AG04450 (cell line): ENCODE measurements around the gene TASP1. TPM values are rescaled to one million over a fixed set of nuclear protein-coding genes. Genes with fewer than 3 reads are reported as not detected.
"Not testable (repeated sequence)": the region's sequence is repeated elsewhere in the genome, so short reads cannot be mapped to it uniquely, and the experiment has no call there.

Source experiments
- CTCF ChIA-PET: fragments of 300-600, 350-600 bp; formaldehyde crosslinking; extraction: SDS; loops from one replicate; lab custom pipeline; 2022; ENCODE audit warnings: antibody characterized with exemption, inconsistent platforms; lab: Charles Lee
- POLR2A ChIA-PET: fragments of 350-600 bp; formaldehyde crosslinking; extraction: SDS; loops from one replicate; lab custom pipeline; 2021; ENCODE audit warnings: antibody characterized with exemption, inconsistent platforms; lab: Yijun Ruan, JAX
- DNase-seq: peaks from one replicate; pipeline ENCODE4 v3.0.0-alpha.2; 2011; ENCODE audit warnings: low read depth, low spot score
- H3K27ac ChIP-seq: one replicate; pipeline ENCODE4 v1.5.1; 2012; ENCODE audit warnings: low read depth, low read length, control low read depth
- H3K27me3 ChIP-seq: one replicate; pipeline ENCODE4 v1.6.0; 2012; ENCODE audit warnings: low read length; ENCODE audit not compliant: control insufficient read depth, insufficient read depth
- H3K4me3 ChIP-seq: 2 replicates; pipeline ENCODE4 v1.5.1; 2011; ENCODE audit warnings: mild to moderate bottlenecking, low read depth, low read length, control low read depth
- H3K9me3 ChIP-seq: 2 replicates; pipeline ENCODE4 v1.5.1; 2012; ENCODE audit warnings: low read length; ENCODE audit not compliant: control insufficient read depth, insufficient read depth
- CTCF ChIP-seq: IDR thresholded peaks from 2 replicates; pipeline ENCODE4 v1.5.1; 2011; ENCODE audit warnings: low read depth, low read length, control low read depth, inconsistent platforms
- polyA plus RNA-seq: library from polyadenylated mRNA; depleted of rRNA; stranded (reverse); fragments of >200 nt; gene quantifications from 2 replicates; pipeline ENCODE4 v1.2.3, GENCODE V29; 2011

The TASP1 gene
- polyA plus RNA-seq, 1 experiment, result 6.0 TPM

DNA sequence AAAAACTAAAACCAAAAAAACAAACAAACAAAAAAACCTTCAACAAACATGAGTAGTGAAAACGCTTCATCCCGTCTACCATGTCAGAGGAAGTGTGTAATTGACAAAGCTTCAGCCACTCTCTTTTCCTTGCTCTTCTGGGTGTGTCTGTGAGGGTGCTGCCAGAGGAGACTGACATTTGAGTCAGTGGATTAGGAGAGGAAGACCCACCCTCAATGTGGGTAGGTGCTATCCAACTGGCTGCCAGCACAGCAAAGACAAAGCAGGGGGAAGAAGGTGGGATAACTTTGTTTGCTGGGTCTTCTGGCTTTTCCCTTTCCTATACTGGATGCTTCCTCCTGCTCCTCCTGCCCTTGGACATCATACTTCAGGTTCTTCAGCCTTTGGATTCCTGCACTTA lies 145.6 kb downstream of the TASP1 start:
- ChIA-PET CTCF (interaction anchor here (2.3 kb wide), 1 partner anchor 53 kb away, joined by 14 read pairs; no protein-coding TSS in a partner anchor), POLR2A (no interaction called here)
- Histone ChIP-seq H3K27me3 (no peaks in the 10 kb centered on the region), H3K4me3 (no peak overlapping the region), H3K27ac (no peak overlapping the region), H3K9me3 (no peaks in the 10 kb centered on the region)
- DNase-seq, result no peak
- no peak for TF ChIP-seq CTCF

- TF ChIP-seq CTCF, result peak; percentile 19; the same call in 1 of the 2 replicates
- ChIA-PET CTCF (interaction anchor here (0.9 to 2.3 kb wide), 6 partner anchors 12 to 280 kb away, joined by 3 to 14 read pairs (median 3); no protein-coding TSS in a partner anchor), POLR2A (no interaction called here)
- peak; percentile 29 for DNase-seq
- Histone ChIP-seq H3K27ac (peak overlapping the region; percentile 77), H3K9me3 (no peaks in the 10 kb centered on the region), H3K27me3 (no peaks in the 10 kb centered on the region), H3K4me3 (no peak overlapping the region)
Observed at GRCh38 chr20:13492001-13492481, 146.7 kb downstream of the TASP1 start.

GRCh38 chr20:13487202-13487601 lies 151.5 kb downstream of the TASP1 start:
- no peak for TF ChIP-seq CTCF
- no peak overlapping the region for H3K27ac ChIP-seq
- no peak for DNase-seq
- POLR2A ChIA-PET, result no interaction called here
- no peaks in the 10 kb centered on the region for H3K27me3 ChIP-seq
- H3K4me3 ChIP-seq, result no peak overlapping the region
- H3K9me3 ChIP-seq, result no peaks in the 10 kb centered on the region
- CTCF ChIA-PET, result no interaction called here

GRCh38 chr20:13486694-13487093 lies 152.0 kb downstream of the TASP1 start:
- no peaks in the 10 kb centered on the region for H3K9me3 ChIP-seq
- ChIA-PET CTCF (no interaction called here), POLR2A (no interaction called here)
- H3K4me3 ChIP-seq, result no peak overlapping the region
- no peak overlapping the region for H3K27ac ChIP-seq
- no peak for DNase-seq
- no peaks in the 10 kb centered on the region for H3K27me3 ChIP-seq
- no peak for TF ChIP-seq CTCF

- Histone ChIP-seq H3K4me3 (no peak overlapping the region), H3K9me3 (no peaks in the 10 kb centered on the region), H3K27me3 (no peaks in the 10 kb centered on the region), H3K27ac (no peak overlapping the region)
- DNase-seq, result no peak
- ChIA-PET CTCF (interaction anchor here (1.0 to 1.3 kb wide), 2 partner anchors 26 to 61 kb away, joined by 3 to 4 read pairs; no protein-coding TSS in a partner anchor), POLR2A (interaction anchor here (0.6 kb wide), 1 partner anchor 427 kb away, joined by 7 read pairs; no protein-coding TSS in a partner anchor)
- no peak for TF ChIP-seq CTCF
Observed at GRCh38 chr20:13485576-13485975, 153.2 kb downstream of the TASP1 start.

GRCh38 chr20:13485019-13485418 lies 153.7 kb downstream of the TASP1 start:
- POLR2A ChIA-PET, H3K9me3 ChIP-seq, DNase-seq, H3K4me3 ChIP-seq, H3K27me3 ChIP-seq, H3K27ac ChIP-seq: not testable (repeated sequence)
- CTCF ChIA-PET, result interaction anchor here (1.0 to 1.3 kb wide), 2 partner anchors 25 to 62 kb away, joined by 3 to 4 read pairs; no protein-coding TSS in a partner anchor

GRCh38 chr20:13483472-13483871 lies 155.3 kb downstream of the TASP1 start:
- CTCF ChIA-PET, POLR2A ChIA-PET: not testable (repeated sequence)

More at GRCh38 chr20:13483472-13483871, 155.3 kb downstream of the TASP1 start:
- H3K27ac ChIP-seq, DNase-seq, H3K27me3 ChIP-seq, H3K4me3 ChIP-seq, H3K9me3 ChIP-seq: not testable (repeated sequence)
